Measurements from ENCODE around the gene CPS1. TPM values are rescaled to one million over a fixed set of nuclear protein-coding genes. Genes with fewer than 3 reads are reported as not detected.

CPS1 gene
- total RNA-seq, 4 donors from 2014 or later: 0.29 to 10.8 (median 5.5) TPM

- Histone ChIP-seq H3K4me3 (no peak overlapping the region), H3K27ac (no peak overlapping the region), H3K36me3 (no peaks in the 10 kb centered on the region), H3K4me1 (no peaks in the 10 kb centered on the region), H3K27me3 (no peaks in the 10 kb centered on the region), H3K9me3 (no peaks in the 10 kb centered on the region)
- intact Hi-C loops (cut with DNase I; ENCODE audit: low total_unique reads): no loop called here
- TF ChIP-seq CTCF (IDR thresholded peaks at IDR 0.05) (no peak), POLR2A (IDR thresholded peaks at IDR 0.05) (no peak)
- no peak for DNase-seq
Observed at GRCh38 chr2:210611466-210611865, 55.1 kb downstream of the CPS1 start.

- Histone ChIP-seq H3K4me1 (no peaks in the 10 kb centered on the region), H3K27ac (no peak overlapping the region), H3K36me3 (no peaks in the 10 kb centered on the region), H3K9me3 (no peaks in the 10 kb centered on the region), H3K4me3 (no peak overlapping the region), H3K27me3 (no peaks in the 10 kb centered on the region)
- intact Hi-C loops (cut with DNase I; ENCODE audit: low total_unique reads): no loop called here
- TF ChIP-seq CTCF (IDR thresholded peaks at IDR 0.05) (no peak), POLR2A (IDR thresholded peaks at IDR 0.05) (no peak)
- DNase-seq: no peak
Observed at GRCh38 chr2:210616074-210616473, 59.7 kb downstream of the CPS1 start.

GRCh38 chr2:210617318-210617717, 60.9 kb downstream of the CPS1 start:
- H3K4me1 ChIP-seq: no peaks in the 10 kb centered on the region
- no peak for TF ChIP-seq CTCF (IDR thresholded peaks at IDR 0.05)
- TF ChIP-seq POLR2A (IDR thresholded peaks at IDR 0.05): no peak
- no peaks in the 10 kb centered on the region for H3K36me3 ChIP-seq
- H3K9me3 ChIP-seq: no peaks in the 10 kb centered on the region
- no peaks in the 10 kb centered on the region for H3K27me3 ChIP-seq
- intact Hi-C loops (cut with DNase I; ENCODE audit: low total_unique reads): no loop called here
- no peak for DNase-seq
- H3K4me3 ChIP-seq: no peak overlapping the region
- no peak overlapping the region for H3K27ac ChIP-seq

GRCh38 chr2:210617732-210618330, 61.4 kb downstream of the CPS1 start:
- H3K9me3 ChIP-seq: no peaks in the 10 kb centered on the region
- no peak overlapping the region for H3K27ac ChIP-seq
- intact Hi-C loops (cut with DNase I; ENCODE audit: low total_unique reads): no loop called here
- H3K4me1 ChIP-seq: no peaks in the 10 kb centered on the region
- no peak for DNase-seq
- H3K27me3 ChIP-seq: no peaks in the 10 kb centered on the region
- TF ChIP-seq POLR2A (IDR thresholded peaks at IDR 0.05): no peak
- peak in 3 of 4 experiments; percentile 19 to 30 (median 21) for TF ChIP-seq CTCF (IDR thresholded peaks at IDR 0.05)
- no peaks in the 10 kb centered on the region for H3K36me3 ChIP-seq
- no peak overlapping the region for H3K4me3 ChIP-seq

GRCh38 chr2:210620456-210620855, 64.1 kb downstream of the CPS1 start:
- H3K9me3 ChIP-seq: no peaks in the 10 kb centered on the region
- TF ChIP-seq POLR2A (IDR thresholded peaks at IDR 0.05) (no peak), CTCF (IDR thresholded peaks at IDR 0.05) (no peak)
- no peak for DNase-seq
- H3K4me1 ChIP-seq: no peaks in the 10 kb centered on the region
- no peaks in the 10 kb centered on the region for H3K36me3 ChIP-seq
- H3K4me3 ChIP-seq: no peak overlapping the region
- H3K27ac ChIP-seq: no peak overlapping the region
- no peaks in the 10 kb centered on the region for H3K27me3 ChIP-seq
- intact Hi-C loops (cut with DNase I; ENCODE audit: low total_unique reads): no loop called here

All from uterus (tissue), 4 donors.